SKM-1 treated with dmso at 0.1 percent for 144 hours (cell line): ENCODE results near the gene WDCP.
"Not testable (repeated sequence)": the region's sequence is repeated elsewhere in the genome, so short reads cannot be mapped to it uniquely, and the experiment has no call there.

Experiments used
- DNase-seq: peaks from one replicate; lab custom pipeline; 2025; ENCODE audit not compliant: unreplicated experiment; lab: John Stamatoyannopoulos, UW

Gene WDCP

DNA sequence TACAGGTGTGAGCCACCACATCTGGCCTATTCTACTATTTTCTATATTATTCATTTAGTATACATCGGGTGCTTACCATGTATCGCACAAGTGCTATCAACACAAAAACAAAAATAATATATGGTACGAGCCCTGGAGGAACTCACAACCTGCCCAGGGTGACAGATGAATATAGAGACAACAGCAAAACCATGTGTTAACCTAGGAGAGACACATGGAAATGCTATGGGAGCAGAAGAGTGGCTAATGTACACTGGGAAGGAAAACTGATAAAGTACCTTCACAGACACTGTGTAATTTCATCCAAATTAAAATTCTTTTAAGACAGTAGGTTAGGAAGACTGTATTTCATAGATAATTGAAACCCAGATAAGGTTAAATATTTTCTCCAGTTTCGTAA lies 25.1 kb upstream of the WDCP start:
- DNase-seq, result no peak

DNA sequence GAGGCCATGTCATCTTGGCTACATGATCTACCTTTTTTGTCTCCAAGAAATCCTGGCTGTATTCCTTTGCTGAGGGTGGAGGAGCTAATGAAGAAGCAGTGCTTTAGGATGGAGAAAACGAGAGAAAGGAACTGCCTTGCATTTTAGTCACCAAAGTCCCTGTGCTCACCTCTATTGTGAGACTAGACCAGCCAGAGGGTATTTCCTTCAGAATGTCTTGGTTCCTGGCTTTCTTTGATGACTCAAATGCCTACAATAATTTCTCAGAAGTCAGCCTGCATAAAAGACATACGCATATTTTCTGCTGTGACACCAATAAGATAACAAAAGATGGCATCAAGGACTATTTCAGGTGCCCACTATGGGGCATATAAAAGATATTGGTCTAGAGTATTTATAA lies 18.1 kb upstream of the WDCP start:
- no peak for DNase-seq

DNA sequence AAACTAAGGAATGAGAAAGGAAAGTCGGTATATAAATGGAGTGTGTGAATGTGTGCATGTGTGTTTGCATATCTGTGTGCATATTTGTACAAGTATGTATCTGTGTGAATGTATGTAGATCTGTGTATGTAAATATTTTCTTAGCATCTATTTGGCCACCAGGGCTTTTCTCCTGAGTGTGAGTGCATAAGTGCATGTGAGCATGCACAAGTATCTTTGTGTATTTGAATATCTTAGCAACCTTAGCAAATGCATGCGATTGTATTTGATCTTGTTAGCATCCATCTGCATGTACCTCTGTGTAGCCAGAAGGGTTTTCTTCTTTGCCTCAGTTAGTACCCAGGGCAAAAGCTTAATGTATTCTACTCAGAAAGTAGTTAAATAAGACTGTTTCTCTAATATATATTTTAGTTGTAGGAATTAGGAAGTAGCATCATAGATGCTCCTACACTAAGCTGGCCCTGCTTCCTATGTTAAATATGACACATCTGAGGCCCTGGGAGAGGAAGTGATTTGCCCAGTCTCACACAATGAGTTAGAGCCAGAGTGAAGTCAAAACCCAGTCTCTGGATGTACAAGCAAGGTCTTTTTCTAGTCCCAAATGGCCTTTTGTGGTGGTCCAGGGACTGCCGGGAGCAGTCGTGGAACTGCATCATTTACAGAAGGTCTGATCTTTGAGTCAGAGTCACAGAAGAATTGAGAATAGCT lies 11.5 kb upstream of the WDCP start:
- DNase-seq, result no peak

DNA sequence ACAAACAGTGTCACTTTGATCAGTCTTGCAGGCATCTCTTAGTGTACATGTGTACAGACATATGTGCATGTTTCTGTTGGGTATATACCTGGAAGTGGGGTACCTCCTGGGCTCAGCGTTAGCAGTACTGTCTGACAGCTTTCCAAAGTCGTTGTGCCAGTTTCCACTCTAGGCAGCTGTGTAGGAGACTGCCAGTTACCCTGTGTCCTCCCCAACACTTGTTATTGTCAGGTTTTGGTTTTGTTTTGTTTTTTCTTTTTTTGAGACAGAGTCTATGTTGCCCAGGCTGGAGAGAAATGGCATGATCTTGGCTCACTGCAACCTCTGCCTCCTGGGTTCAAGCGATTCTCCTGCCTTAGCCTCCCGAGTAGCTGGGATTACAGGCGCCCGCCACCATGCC lies 8.6 kb upstream of the WDCP start:
- no peak for DNase-seq

DNA sequence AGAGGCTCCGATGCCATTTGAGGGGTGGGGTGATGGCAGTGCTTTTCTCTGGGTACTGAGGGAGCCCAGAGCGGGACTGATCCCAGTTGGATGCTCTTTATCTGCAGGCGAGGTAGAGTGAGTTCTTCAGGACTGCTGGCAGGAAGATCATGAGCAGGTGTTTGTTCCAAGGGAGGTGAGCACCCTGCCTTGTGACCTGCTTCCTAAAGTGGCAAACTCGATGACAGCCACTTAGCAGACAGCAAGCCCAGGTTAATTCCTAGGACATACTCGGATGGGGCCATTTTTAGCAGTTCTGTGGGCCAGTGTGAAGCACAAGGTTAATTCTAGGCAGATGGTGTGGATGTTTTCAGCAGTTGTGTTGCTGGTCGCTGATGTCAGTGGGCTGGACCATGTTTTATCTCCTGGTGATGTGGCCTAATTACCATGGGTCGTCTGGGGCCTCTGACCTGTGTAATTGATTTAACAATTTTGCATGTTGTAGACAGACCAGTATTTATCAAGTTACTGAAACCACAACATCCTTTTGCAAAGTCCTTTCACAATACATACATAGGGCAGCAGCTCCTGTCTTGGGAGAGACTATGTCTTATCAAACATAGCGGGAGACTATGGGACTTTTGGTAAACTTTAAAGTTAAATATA lies 7.3 kb upstream of the WDCP start:
- no peak for DNase-seq

DNA sequence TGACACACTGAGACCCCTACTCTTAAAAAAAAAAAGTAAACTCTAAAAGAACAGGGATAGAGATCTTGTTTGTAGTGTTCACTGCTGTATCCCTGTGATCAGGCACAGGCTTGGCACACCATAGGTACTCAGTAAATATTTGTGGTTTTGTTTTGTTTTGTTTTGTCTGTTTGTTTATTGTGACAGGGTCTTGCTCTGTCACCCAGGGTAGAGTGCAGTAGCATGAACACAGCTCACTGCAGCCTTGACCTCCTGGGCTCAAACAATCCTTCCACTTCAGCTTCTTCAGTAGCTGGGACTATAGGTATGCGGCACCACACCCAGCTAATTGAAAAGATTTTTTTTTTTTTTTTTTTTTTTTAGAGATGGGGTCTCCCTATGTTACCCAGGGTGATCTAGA lies 5.8 kb upstream of the WDCP start:
- no peak for DNase-seq

DNA sequence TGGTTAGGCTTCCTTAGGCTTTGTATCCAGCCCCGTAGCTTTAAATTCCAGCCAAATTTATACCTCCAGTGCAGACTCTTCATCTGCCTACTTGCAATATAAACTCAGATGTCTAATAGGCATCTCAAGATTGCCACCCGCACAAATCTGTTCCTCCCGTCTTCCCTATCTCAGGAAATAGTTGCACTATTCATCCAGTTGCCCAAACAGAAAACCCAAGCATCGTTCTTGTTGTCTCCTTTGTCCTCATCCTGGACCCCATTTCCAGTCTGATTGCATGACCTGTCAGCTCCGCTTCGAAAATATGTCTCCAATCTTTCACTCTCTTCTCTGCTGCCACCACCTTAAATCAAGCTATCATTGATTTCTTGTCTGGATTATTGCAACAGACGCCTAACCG lies 4.6 kb upstream of the WDCP start:
- DNase-seq, result no peak

DNA sequence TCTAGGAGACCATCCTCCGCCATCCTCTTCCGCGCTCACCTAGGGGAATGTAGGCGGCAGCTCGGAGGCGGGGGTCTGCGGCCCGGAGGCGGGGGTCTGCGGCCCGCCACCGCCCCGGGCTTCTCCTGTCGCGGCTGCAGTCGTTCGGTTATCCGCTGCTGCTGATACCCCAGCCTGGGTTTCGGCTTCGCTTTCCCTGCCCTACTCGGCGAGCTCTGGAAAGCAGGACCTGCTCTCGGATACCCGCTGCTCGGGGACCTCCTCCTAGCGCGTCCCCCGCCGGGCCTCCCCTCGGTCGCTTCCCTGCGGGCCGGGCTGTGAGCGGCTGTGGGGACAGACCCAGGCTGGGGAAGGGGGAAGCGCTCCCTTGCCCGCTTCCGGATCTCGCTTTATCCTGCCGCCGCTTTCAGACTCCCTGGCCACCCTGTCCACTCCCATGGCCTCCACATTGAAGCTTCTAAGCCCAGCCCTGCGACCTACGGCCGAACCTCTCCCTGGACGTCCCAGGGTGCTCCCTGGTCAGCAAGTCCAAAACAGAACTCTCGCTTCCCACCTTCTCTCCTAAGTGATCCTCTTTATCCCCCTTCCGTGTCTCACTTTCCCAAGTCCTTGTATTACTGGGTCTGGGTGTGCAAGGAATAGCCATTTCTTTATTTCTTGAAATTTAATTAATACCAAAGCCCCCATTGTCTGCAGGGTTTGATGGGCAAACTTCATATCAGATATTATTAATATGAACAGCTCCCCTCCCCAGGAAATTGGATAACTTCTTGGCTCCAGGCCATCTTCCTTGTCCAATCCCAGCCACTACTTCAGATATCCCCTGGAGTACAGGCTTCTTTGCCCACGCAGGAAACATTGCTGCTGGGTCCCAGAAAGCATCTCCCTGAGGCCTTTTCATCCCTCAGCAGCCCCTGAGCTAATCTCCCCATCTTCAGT lies 3.1 kb upstream of the WDCP start:
- no peak for DNase-seq

DNA sequence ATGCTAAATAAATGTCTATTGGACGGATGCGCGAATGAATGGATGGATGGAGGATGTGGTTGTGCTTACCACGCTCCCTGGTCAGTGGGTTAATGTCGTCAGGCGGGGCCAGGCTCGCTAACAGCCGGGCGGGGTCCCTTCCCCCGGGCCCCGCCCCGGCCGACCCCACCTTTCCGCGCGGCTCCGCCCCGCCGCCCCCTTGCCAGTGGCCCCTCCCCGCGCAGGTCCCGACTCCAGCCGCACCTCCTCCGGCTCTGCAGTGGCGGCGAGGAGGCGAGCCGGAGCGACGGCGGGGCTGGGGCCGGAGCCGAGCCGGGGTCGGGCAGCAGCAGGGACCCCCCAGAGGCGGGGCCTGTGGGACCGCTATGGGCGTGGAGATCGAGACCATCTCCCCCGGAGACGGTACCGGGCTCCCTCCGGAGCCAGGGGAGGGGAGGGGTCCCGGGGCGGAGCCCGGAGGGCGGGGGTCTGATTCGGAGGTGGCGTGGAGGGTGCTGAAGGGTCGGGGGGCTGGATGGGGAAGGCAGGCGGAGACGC lies 2.4 kb upstream of the WDCP start, which contains the start of gene FKBP1B:
Gene FKBP1B, plus strand, starts transcription at position 257 of the 537 bp plus-strand sequence. Its CDS starts 109 bp downstream, at position 366.
- DNase-seq, result no peak

DNA sequence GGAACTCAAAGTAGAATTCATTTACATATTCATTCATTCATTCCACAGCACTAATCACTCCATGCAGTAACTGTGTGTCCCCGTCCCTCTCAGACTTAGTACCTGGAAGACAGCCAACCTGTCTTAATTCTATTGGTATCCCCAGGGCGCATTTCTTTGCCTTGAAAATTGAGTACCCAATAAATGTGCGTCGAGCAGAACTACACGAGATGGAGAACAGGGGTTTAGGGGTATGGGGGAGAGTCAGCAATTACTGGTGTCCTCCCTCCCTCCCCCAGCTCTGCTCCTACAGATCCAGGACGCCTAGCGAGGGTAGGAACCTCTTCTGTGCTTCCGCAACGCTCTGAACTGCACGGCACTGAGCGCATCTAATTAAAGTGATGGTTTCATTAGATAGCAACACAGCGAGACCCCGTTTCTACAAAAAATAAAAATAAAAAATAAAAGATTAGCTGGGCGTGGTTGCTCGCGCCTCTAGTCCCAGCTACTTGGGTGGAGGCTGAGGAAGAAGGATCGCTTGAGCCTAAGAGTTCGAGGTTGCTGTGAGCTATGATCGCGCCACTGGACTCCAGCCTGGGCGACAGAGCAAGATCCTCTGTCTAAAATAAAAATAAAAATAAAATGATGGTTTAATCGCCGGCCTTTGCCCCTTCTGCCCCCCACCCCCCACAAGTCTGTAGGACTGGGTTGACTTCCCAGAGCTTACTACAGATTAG lies 1.7 kb upstream of the WDCP start:
- no peak for DNase-seq

DNA sequence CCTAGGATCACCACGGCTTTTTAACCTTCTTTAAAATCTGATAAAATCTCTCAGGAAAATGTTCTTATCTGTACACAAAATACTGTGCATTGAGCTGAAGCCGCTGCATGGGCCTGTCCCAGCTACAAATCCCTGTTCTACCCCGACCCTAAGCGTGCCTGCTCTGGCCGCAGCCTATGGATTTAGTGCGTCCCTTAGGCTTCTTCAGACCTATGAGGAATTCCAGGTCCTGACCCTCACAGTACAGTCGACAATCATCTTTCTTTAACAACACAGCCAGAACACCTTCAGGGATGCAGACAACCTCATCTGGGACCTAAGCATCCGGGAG lies 477 bp upstream of the WDCP start:
- no peak for DNase-seq

DNA sequence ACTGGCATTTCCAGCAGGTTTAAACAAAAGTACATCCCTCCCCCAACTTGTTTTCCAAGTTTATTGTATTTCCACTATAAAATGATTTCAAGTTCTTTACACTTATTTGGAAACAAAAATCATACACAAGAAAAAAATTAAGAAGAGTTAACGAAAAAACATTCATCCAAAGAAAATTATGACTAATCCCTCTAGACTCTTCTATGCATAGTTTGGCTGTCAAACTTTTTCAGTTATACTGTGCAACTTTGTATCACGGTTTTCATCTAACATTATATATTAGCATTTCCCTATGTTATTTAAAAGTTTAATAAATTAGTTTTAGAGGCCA lies 627 bp downstream of the WDCP start:
- no peak for DNase-seq

DNA sequence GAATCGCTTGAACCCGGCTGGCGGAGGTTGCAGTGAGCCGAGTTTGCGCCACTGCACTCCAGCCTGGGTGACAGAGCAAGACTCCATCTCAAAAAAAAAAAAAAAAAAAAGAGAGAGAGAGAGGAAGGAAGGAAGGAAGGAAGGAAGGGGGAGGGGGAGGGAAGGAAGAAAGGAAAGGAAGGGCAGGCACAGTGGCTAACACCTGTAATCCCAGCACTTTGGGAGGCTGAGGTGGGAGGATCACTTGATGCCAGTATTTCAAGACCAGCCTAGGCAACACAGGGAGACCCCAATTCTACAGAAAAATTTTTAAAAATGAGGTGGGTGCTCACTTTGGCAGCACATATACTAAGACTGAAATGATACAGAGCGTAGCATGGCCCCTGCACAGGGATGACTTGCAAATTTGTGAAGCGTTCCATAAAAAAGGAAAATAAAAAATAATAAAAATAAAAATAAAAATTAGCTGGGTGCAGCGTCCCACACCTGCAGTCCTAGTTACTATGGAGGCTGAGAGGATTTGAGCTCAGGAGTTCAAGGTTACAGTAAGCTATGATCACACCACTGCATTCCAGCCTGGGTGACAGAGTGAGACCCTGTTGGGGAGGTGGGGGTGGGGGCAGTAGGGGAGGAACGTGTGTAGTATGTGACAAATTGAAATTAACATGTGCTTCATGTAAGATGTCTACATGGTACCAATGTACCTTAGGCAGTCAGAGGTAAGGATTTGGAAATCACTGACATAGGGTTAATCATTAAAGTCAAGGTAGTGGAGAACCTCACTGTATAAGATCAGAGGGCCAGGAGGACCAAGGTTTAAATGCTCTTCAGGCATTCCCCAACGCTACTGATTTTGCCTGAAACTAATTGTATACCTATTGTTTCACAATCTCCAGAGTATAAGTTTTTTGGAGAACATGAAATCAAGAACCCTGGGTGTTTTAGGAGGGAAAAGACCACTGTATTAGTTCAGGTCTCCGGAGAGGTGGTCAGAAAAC lies 1.4 kb downstream of the WDCP start:
- DNase-seq, result no peak

DNA sequence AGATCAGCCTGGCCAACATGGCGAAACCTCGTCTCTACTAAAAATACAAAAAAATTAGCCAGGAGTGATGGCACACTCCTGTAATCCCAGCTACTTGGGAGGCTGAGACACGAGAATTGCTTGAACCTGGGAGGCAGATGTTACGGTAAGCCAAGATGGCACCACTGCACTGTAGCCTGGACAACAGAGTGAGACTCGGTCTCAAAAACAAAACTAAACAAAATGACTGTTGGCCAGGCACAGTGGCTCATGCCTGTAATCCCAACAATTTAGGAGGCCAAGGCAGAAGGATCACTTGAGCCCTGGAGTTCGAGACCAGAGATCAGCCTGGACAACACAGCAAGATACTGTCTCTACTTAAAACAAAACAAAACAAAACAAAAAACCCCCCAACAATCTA lies 4.1 kb downstream of the WDCP start:
- DNase-seq, result not testable (repeated sequence)

DNA sequence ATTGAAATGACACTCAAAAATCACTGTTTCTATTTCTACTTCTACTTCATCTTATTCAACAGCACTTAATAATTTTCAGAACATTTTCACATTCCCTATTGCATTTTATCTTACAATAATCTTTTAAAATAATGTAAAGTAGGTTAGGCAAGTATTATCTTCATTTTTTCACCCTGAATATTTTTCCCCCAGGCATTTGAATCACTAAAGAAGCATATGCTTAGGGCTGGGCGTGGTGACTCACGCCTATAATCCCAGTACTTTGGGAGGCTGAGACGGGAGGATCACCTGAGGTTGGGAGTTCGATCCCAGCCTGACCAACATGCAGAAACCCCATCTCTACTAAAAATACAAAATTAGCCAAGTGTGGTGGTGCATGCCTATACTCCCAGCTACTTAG lies 6.7 kb downstream of the WDCP start:
- no peak for DNase-seq

DNA sequence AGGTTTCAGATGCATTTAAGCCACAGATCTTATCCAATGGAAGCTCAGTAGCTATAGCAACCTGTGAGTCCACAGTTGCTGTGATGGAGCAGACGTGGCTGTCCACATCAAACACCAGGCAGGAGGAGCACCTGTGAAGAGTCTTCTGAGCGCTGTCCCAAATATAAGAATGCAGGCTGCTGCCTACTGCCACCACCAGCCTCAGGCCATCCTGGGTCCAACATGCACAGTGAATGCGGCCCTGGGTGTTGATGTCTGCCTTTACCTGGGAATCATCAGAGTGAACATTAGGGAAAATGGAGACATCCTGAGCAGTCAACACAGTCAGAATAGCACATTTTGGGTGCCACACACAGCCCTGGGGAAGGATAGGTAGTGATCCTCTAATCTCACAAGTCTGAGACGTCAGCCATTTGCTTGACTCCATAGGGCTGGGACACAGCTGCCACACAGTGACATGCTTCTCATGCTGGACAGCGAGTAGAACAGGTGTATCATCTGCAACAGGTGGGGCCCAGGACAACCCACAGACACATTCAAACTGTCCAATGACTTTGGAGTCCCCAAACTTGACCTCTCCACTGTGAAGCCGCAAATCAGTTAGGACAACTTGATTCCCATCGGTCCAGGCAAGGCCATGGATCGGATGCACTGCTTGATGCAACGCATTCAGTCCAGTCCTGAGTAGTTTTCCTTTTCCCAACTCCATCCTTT lies 8.2 kb downstream of the WDCP start:
- no peak for DNase-seq

DNA sequence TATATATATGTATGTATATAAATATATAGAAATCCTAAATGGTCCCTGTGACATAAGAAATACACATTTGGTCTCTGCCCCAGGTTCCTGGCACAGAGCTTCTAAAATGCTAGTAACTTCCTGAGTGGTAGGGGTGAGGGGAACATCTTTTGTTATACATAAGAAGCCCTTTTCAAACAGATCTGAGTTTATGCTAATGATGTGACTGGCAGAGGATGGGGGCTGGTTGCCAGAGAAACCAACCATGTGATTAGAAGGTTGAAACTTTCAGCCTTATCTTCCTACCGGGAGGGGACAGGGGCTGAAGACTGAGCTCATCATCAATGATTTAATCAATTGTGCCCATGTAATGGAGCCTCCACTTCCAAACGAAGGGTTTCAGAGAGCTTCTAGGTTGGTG lies 21.0 kb downstream of the WDCP start:
- DNase-seq, result no peak

DNA sequence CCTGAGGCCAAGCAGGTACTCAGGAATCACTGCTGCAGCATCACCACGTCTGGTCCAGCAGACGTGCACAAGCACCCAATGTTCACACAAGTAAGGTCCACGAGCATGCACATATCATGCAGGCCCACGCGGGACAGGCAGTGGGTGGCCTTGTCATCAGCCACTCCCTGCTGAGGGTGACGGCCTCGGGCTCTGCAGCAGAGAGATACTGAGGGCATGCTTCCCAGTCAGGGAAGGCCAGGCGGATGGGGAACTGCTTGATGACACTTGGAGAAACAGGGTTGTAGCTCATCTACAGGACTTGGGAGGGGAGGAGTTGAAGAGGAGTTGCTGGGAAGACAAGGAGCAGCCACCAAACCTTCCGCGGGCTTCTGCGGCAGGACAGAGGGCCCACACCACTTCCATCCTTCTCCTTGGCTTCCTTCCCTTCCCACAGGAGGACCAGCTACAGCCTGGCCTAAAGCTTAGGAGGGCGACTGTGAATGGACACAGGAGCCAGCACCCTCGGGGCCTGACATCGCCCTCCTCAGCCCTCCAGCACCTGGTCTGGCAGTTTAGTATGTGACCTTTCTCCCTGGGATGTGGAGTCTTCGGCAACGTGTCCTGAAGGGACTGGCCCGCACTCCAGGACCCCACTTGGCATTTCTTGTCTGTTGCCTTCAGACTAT lies 22.1 kb downstream of the WDCP start:
- no peak for DNase-seq

DNA sequence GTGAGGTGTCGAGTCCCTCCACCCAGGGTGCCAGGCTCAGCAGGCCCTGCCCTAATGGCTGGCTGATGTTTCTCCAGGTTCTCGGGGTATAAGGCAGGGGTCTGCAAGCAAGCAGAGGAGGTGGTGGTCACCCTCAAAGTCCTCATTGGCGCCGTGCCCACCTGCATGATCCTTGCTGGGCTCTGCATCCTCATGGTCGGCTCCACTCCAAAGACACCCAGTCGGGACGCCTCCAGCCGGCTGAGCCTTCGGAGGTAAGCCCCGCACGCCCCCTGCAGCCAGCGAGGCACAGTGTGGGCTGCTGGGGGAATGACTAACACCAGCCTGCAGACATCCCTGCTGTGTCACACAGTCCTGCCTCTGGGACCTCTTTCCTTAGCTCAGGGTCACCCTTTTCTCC lies 23.2 kb downstream of the WDCP start:
- no peak for DNase-seq
